HepG2 (cell line): Measurements from ENCODE around the gene RCE1. TPM values are rescaled to one million over a fixed set of nuclear protein-coding genes. Genes with fewer than 3 reads are reported as not detected.

ENCODE experiments used
- ATAC-seq: fragments of 200-7000 bp; cut with Tn5 transposase; 3 replicates; pipeline ENCODE4 v1.9.1; 2020; ENCODE audit warnings: mild to moderate bottlenecking, moderate library complexity
- BruUV-seq: library from RNA; stranded (reverse); fragments of 400-500 nt; replicated peaks from 2 replicates; lab custom pipeline; 2021; lab: Mats Ljungman, UMichigan
- CTCF ChIA-PET: fragments of 300-600 bp; formaldehyde crosslinking; extraction: SDS; loops from one replicate; lab custom pipeline; 2021; ENCODE audit warnings: low total read pairs, inconsistent platforms, low intra/inter-chr PET ratio; lab: Yijun Ruan, JAX
- POLR2A ChIA-PET: fragments of 350-600 bp; sonication (Branson Sonifier 250); formaldehyde crosslinking; loops from one replicate; lab custom pipeline; 2020; ENCODE audit warnings: antibody characterized with exemption, inconsistent platforms; lab: Yijun Ruan, JAX
- DNase-seq: peaks from one replicate; pipeline ENCODE4 v3.0.0-alpha.2; 2015; ENCODE audit warnings: low spot score
- FAIRE-seq: peaks from 3 replicates; lab custom pipeline; 2011; peaks lifted over from hg19 to GRCh38; lab: Jason Lieb, UNC
- H2AFZ ChIP-seq: one replicate; pipeline ENCODE4 v1.6.1; 2011; ENCODE audit warnings: low read length, inconsistent platforms
- H3K27ac ChIP-seq: fragments of 300-600 bp; 3 replicates; pipeline ENCODE4 v1.8.0; 2011; ENCODE audit warnings: mixed run types, mild to moderate bottlenecking, mixed read lengths, low read length, inconsistent platforms; ENCODE audit not compliant: insufficient read depth; ENCODE audit errors: extremely low read length
- H3K27me3 ChIP-seq, 2 experiments: fragments of 200-600 bp in 1 of 2; 2 replicates in 1 of 2; 3 replicates in 1 of 2; pipeline versions ENCODE4 v1.6.0 to v1.8.0; 2011; ENCODE audit warnings: low read length in 2 of 2, mild to moderate bottlenecking in 2 of 2, moderate library complexity in 2 of 2, inconsistent platforms in 1 of 2; ENCODE audit not compliant: insufficient read depth in 2 of 2, control insufficient read depth in 1 of 2
- H3K36me3 ChIP-seq, 2 experiments: fragments of 200-600 bp in 1 of 2; replicated peaks in 1 of 2; 2 replicates in 1 of 2; 3 replicates in 1 of 2; pipeline versions ENCODE4 v1.5.1 to v1.8.0; 2011; ENCODE audit warnings: low read length in 2 of 2, inconsistent platforms in 1 of 2; ENCODE audit not compliant: insufficient read depth in 2 of 2, control insufficient read depth in 1 of 2
- H3K4me1 ChIP-seq: 2 replicates; pipeline ENCODE4 v1.5.1; 2012; ENCODE audit warnings: low read length, inconsistent platforms; ENCODE audit not compliant: insufficient read depth
- H3K4me2 ChIP-seq: 2 replicates; pipeline ENCODE4 v1.6.0; 2011; ENCODE audit warnings: low read depth, low read length, inconsistent platforms
- H3K4me3 ChIP-seq, 3 experiments: fragments of 200-600 bp in 1 of 3; sonication (generic), shearing (Covaris generic) in 1 of 3; replicated peaks in 1 of 3; 2 replicates each; pipeline ENCODE4 v1.5.1; 2011 to 2016; ENCODE audit warnings: low read length in 3 of 3, inconsistent platforms in 2 of 3, low read depth in 2 of 3, mild to moderate bottlenecking in 2 of 3, control low read depth in 1 of 3, mixed read lengths in 1 of 3; ENCODE audit not compliant: insufficient read depth in 1 of 3
- H3K79me2 ChIP-seq: one replicate; pipeline ENCODE4 v1.6.1; 2011; ENCODE audit warnings: low read length, inconsistent platforms; ENCODE audit not compliant: insufficient read depth
- H3K9ac ChIP-seq: 2 replicates; pipeline ENCODE4 v1.6.0; 2011; ENCODE audit warnings: mild to moderate bottlenecking, low read depth, low read length, inconsistent platforms; ENCODE audit not compliant: insufficient read depth
- H3K9me3 ChIP-seq: 2 replicates; pipeline ENCODE4 v1.5.1; 2012; ENCODE audit warnings: mild to moderate bottlenecking, low read length
- H4K20me1 ChIP-seq: 2 replicates; pipeline ENCODE4 v1.6.0; 2011; ENCODE audit warnings: inconsistent platforms, mild to moderate bottlenecking, low read length, moderate library complexity; ENCODE audit not compliant: insufficient read depth
- ARID5B ChIP-seq: IDR thresholded peaks from 2 replicates; pipeline ENCODE4 v1.4.0; 2020; ENCODE audit warnings: mild to moderate bottlenecking, missing genetic modification reagents
- CREB1 ChIP-seq, 2 experiments: fragments of 450-650 bp in 1 of 2; IDR thresholded peaks; 2 replicates each; pipeline ENCODE4 v1.6.1; 2016 to 2017; ENCODE audit warnings: control low read depth in 1 of 2, mild to moderate bottlenecking in 1 of 2, missing compliant biosample characterization in 1 of 2, missing genetic modification characterization in 1 of 2
- LBX2 ChIP-seq: sonication (generic); formaldehyde crosslinking; IDR thresholded peaks from 2 replicates; pipeline ENCODE4 v1.5.0; 2020; ENCODE audit warnings: missing genetic modification reagents, mild to moderate bottlenecking, borderline replicate concordance
- NCOA2 ChIP-seq: sonication (generic); formaldehyde crosslinking; IDR thresholded peaks from 2 replicates; pipeline ENCODE4 v1.8.0; 2022; ENCODE audit warnings: inconsistent platforms
- ONECUT2 ChIP-seq: sonication (generic); formaldehyde crosslinking; IDR thresholded peaks from 2 replicates; pipeline ENCODE4 v1.4.0; 2020; ENCODE audit warnings: missing genetic modification reagents
- PLSCR1 ChIP-seq: sonication (generic); formaldehyde crosslinking; IDR thresholded peaks from 2 replicates; pipeline ENCODE4 v1.5.0; 2020; ENCODE audit warnings: missing genetic modification reagents, mild to moderate bottlenecking, borderline replicate concordance
- RXRB ChIP-seq: IDR thresholded peaks from 2 replicates; pipeline ENCODE4 v1.6.1; 2016; ENCODE audit warnings: borderline replicate concordance, missing genetic modification reagents, missing compliant biosample characterization
- SMC3 ChIP-seq: IDR thresholded peaks from 2 replicates; pipeline ENCODE4 v1.6.1; 2011; ENCODE audit warnings: low read length, improper control_type of control experiment
- TCF12 ChIP-seq, 2 experiments: fragments of 450-650 bp in 1 of 2; sonication (generic) in 1 of 2; formaldehyde crosslinking in 1 of 2; IDR thresholded peaks; 2 replicates each; pipeline versions ENCODE4 v1.6.1 to v1.8.0; 2017 to 2022; ENCODE audit warnings: antibody characterized with exemption in 1 of 2, mild to moderate bottlenecking in 1 of 2, missing genetic modification reagents in 1 of 2, moderate library complexity in 1 of 2
- TERF1 ChIP-seq: sonication (generic); formaldehyde crosslinking; IDR thresholded peaks from 2 replicates; pipeline ENCODE4 v1.8.0; 2022; ENCODE audit warnings: mild to moderate bottlenecking, missing genetic modification reagents, moderate library complexity
- U2AF1 ChIP-seq: fragments of 200-400 bp; formaldehyde crosslinking; optimal IDR thresholded peaks from 2 replicates; pipeline ENCODE3; 2017; ENCODE audit warnings: mild to moderate bottlenecking, low read depth, low read length
- ZBTB21 ChIP-seq: sonication (generic); formaldehyde crosslinking; IDR thresholded peaks from 2 replicates; pipeline ENCODE4 v1.4.0; 2020; ENCODE audit warnings: missing genetic modification reagents
- ZBTB7A ChIP-seq: sonication (generic); formaldehyde crosslinking; IDR thresholded peaks from 2 replicates; pipeline ENCODE4 v1.8.0; 2022; ENCODE audit warnings: mild to moderate bottlenecking, missing genetic modification reagents
- ZMAT5 ChIP-seq: sonication (generic); formaldehyde crosslinking; IDR thresholded peaks from 2 replicates; pipeline ENCODE4 v1.5.0; 2020; ENCODE audit warnings: mild to moderate bottlenecking, low read depth, missing genetic modification reagents, borderline replicate concordance
- ZNF580 ChIP-seq: IDR thresholded peaks from 2 replicates; pipeline ENCODE4 v1.6.1; 2016; ENCODE audit warnings: low read depth, borderline replicate concordance
- ZNF83 ChIP-seq: sonication (generic); formaldehyde crosslinking; IDR thresholded peaks from 2 replicates; pipeline ENCODE4 v1.4.0; 2020; ENCODE audit warnings: missing genetic modification reagents, mild to moderate bottlenecking, borderline replicate concordance
- WGBS: methylation state at CpG from one replicate; pipeline ENCODE4 v1.1.6; 2017; ENCODE audit warnings: low lambda C conversion rate; 5-methylcytosine and 5-hydroxymethylcytosine counted together
- in situ Hi-C: cut with HindIII; loops from 2 replicates; pipeline ENCODE4 v1.10.0; 2017; ENCODE audit warnings: low pct_unique_long_range_greater_than_20kb; ENCODE audit not compliant: extremely low pct_ligation_motif_present
- intact Hi-C: fragments of 100-400 bp; cut with micrococcal nuclease; formaldehyde crosslinking; loops from one replicate; pipeline ENCODE4 v1.10.0; 2022; ENCODE audit not compliant: unreplicated experiment
- polyA plus RNA-seq, 8 experiments: library from polyadenylated mRNA; depleted of rRNA in 3 of 8; stranded (reverse) in 7 of 8; unstranded in 1 of 8; fragments of >200 nt; fragmentation: Illumina TruSeq in 4 of 8; extraction: Trizol in 4 of 8; gene quantifications; 2 replicates each; pipeline versions ENCODE4 v1.2.1 to v1.2.3, GENCODE V29; 2011 to 2016; ENCODE audit warnings: low read depth in 4 of 8, missing spikeins in 1 of 8, mixed read lengths in 1 of 8; ENCODE audit not compliant: insufficient read depth in 1 of 8
- total RNA-seq, 5 experiments: library from RNA; depleted of rRNA; stranded (reverse); fragments of >200 nt; fragmentation: Illumina TruSeq; extraction: Trizol; gene quantifications; 2 replicates each; pipeline ENCODE4 v1.2.3, GENCODE V29; 2016; ENCODE audit warnings: low read depth in 1 of 5

RCE1 gene
- total and polyA plus RNA-seq, 2 of the 13 experiments (the other 11 are each of a cell fraction or from before 2014, with no cell fraction given): 22.2 to 22.4 TPM

- 94% methylated on average over 5 of the region's 5 CpGs for WGBS
- intact Hi-C loops: no loop called here
- in situ Hi-C loops: no loop called here
- Histone ChIP-seq H3K79me2 (no peaks in the 10 kb centered on the region), H3K4me1 (no peaks in the 10 kb centered on the region), H3K36me3 (no peaks in the 10 kb centered on the region; a peak in 1 of 5 replicates), H3K4me3 (no peak overlapping the region), H3K27me3 (no peaks in the 10 kb centered on the region), H4K20me1 (no peaks in the 10 kb centered on the region), H3K9ac (no peak overlapping the region), H3K27ac (no peak overlapping the region), H2AFZ (no peak overlapping the region), H3K4me2 (no peak overlapping the region), H3K9me3 (no peaks in the 10 kb centered on the region)
- FAIRE-seq (no peak), ATAC-seq (no peak), DNase-seq (no peak)
- TF ChIP-seq ONECUT2 (no peak), ZNF83 (CRISPR knock-in tag) (no peak), TERF1 (CRISPR knock-in tag) (no peak), ZNF580 (CRISPR knock-in tag) (no peak), TCF12 (IDR thresholded peaks at IDR 0.05) (no peak), TCF12 (CRISPR knock-in tag; IDR thresholded peaks at IDR 0.05) (no peak), ZBTB21 (CRISPR knock-in tag) (no peak), U2AF1 (no peak), ARID5B (CRISPR knock-in tag) (no peak), CREB1 (IDR thresholded peaks at IDR 0.05) (no peak), CREB1 (CRISPR knock-in tag; IDR thresholded peaks at IDR 0.05) (no peak), NCOA2 (CRISPR knock-in tag) (no peak), ZBTB7A (CRISPR knock-in tag) (no peak), PLSCR1 (CRISPR knock-in tag) (no peak), SMC3 (no peak), ZMAT5 (CRISPR knock-in tag) (no peak), LBX2 (CRISPR knock-in tag) (no peak), RXRB (no peak)
- ChIA-PET POLR2A (no interaction called here), CTCF (no interaction called here)
- no TSS peak for BruUV-seq
Observed at GRCh38 chr11:66814678-66815077, 28.6 kb upstream of the RCE1 start.
